HG02885 (cell line): ENCODE results near the gene OSBPL2.

Experiments
- ATAC-seq: cut with Tn5 transposase; IDR thresholded peaks from one replicate; pipeline ENCODE4 v1.9.1; 2021; ENCODE audit warnings: mild to moderate bottlenecking; ENCODE audit not compliant: unreplicated experiment, poor library complexity

The OSBPL2 gene

GRCh38 chr20:62293946-62294345 is 55.6 kb downstream of the OSBPL2 start:
- ATAC-seq: no peak

- no peak for ATAC-seq
These were observed 56.2 kb downstream of the OSBPL2 start for GRCh38 chr20:62294516-62294915.

- ATAC-seq: no peak
These were observed 58.6 kb downstream of the OSBPL2 start for GRCh38 chr20:62296724-62297448.

- no peak for ATAC-seq
These were observed 59.3 kb downstream of the OSBPL2 start for GRCh38 chr20:62297449-62298227.

- ATAC-seq: no peak
These were observed 60.4 kb downstream of the OSBPL2 start for GRCh38 chr20:62298577-62299249.

- ATAC-seq: no peak
These were observed 61.4 kb downstream of the OSBPL2 start for GRCh38 chr20:62299666-62300236.

- ATAC-seq: no peak
These were observed 62.0 kb downstream of the OSBPL2 start for GRCh38 chr20:62300319-62300718.

GRCh38 chr20:62301111-62301668 is 62.9 kb downstream of the OSBPL2 start:
- ATAC-seq: no peak

GRCh38 chr20:62301773-62302340 is 63.5 kb downstream of the OSBPL2 start:
- peak; percentile 27 for ATAC-seq

- peak; percentile 86 for ATAC-seq
These were observed 64.2 kb downstream of the OSBPL2 start, which contains the start of gene ADRM1 for GRCh38 chr20:62302341-62303061. Gene ADRM1 (plus strand): TSS chr20:62302997. CDS start chr20:62303569, 572 bp downstream.

- no peak for ATAC-seq
These were observed 64.7 kb downstream of the OSBPL2 start for GRCh38 chr20:62303062-62303339.

GRCh38 chr20:62303340-62304226 is 65.3 kb downstream of the OSBPL2 start:
- ATAC-seq: peak; percentile 2

- no peak for ATAC-seq
These were observed 66.2 kb downstream of the OSBPL2 start for GRCh38 chr20:62304331-62305148.

- ATAC-seq: no peak
These were observed 66.9 kb downstream of the OSBPL2 start for GRCh38 chr20:62305149-62305764.

- ATAC-seq: no peak
These were observed 67.6 kb downstream of the OSBPL2 start for GRCh38 chr20:62305765-62306413.

GRCh38 chr20:62306414-62307187 is 68.3 kb downstream of the OSBPL2 start:
- ATAC-seq: no peak
